GM23338 (cell line): ENCODE results near the gene PTH1R. TPM values are rescaled to one million over a fixed set of nuclear protein-coding genes. Genes with fewer than 3 reads are reported as not detected.

Source experiments
- ATAC-seq: fragments of 200-7000 bp; cut with Tn5 transposase; 3 replicates; pipeline ENCODE4 v1.9.1; 2020
- DNase-seq: peaks from one replicate; pipeline ENCODE4 v3.0.0-alpha.2; 2015; ENCODE audit warnings: low spot score
- H2AFZ ChIP-seq: fragments of 200-600 bp; sonication (generic); 2 replicates; pipeline ENCODE4 v1.8.0; 2016; ENCODE audit warnings: antibody characterized with exemption, mild to moderate bottlenecking, moderate library complexity
- H3F3A ChIP-seq: fragments of 200-600 bp; sonication (generic); replicated peaks from 2 replicates; pipeline ENCODE4 v1.8.0; 2017; ENCODE audit warnings: antibody characterized with exemption, mixed run types, low read depth
- H3K27ac ChIP-seq: fragments of 200-600 bp; sonication (generic); 2 replicates; pipeline ENCODE4 v1.6.1; 2016; ENCODE audit warnings: low read depth
- H3K27me3 ChIP-seq: fragments of 200-600 bp; sonication (generic); 2 replicates; pipeline ENCODE4 v1.8.0; 2016; ENCODE audit warnings: mild to moderate bottlenecking, mixed run types, moderate library complexity; ENCODE audit not compliant: insufficient read depth
- H3K36me3 ChIP-seq: fragments of 200-600 bp; sonication (generic); 2 replicates; pipeline ENCODE4 v1.8.0; 2016; ENCODE audit warnings: mild to moderate bottlenecking; ENCODE audit not compliant: insufficient read depth
- H3K4me1 ChIP-seq: fragments of 200-600 bp; sonication (generic); 2 replicates; pipeline ENCODE4 v1.8.0; 2016; ENCODE audit warnings: mild to moderate bottlenecking, moderate library complexity; ENCODE audit not compliant: insufficient read depth
- H3K4me2 ChIP-seq: fragments of 200-600 bp; sonication (generic); 2 replicates; pipeline ENCODE4 v1.7.1; 2017; ENCODE audit warnings: mixed run types
- H3K4me3 ChIP-seq: fragments of 200-600 bp; sonication (generic); 2 replicates; pipeline ENCODE4 v1.6.1; 2016; ENCODE audit warnings: mixed run types
- H3K79me2 ChIP-seq: fragments of 200-600 bp; sonication (generic); replicated peaks from 2 replicates; pipeline ENCODE4 v1.8.0; 2017; ENCODE audit warnings: mild to moderate bottlenecking; ENCODE audit not compliant: insufficient read depth
- H3K9me2 ChIP-seq: fragments of 200-600 bp; sonication (generic); 2 replicates; pipeline ENCODE4 v1.8.0; 2017; ENCODE audit not compliant: insufficient read depth
- H4K20me1 ChIP-seq: fragments of 200-600 bp; sonication (generic); replicated peaks from 2 replicates; pipeline ENCODE4 v1.8.0; 2017; ENCODE audit warnings: mild to moderate bottlenecking; ENCODE audit not compliant: insufficient read depth
- H3K27ac Mint-ChIP-seq: 2 replicates; pipeline ENCODE4 v1.8.0; 2020; ENCODE audit warnings: inconsistent platforms, mild to moderate bottlenecking, moderate library complexity, mixed read lengths
- H3K27me3 Mint-ChIP-seq: 3 replicates; pipeline ENCODE4 v1.8.0; 2022; ENCODE audit warnings: low read depth, mild to moderate bottlenecking, moderate library complexity, mixed read lengths, inconsistent platforms; ENCODE audit not compliant: insufficient read depth, poor library complexity
- H3K36me3 Mint-ChIP-seq: 3 replicates; pipeline ENCODE4 v1.8.0; 2021; ENCODE audit warnings: low read depth, mild to moderate bottlenecking, inconsistent platforms, moderate library complexity, mixed read lengths
- H3K4me1 Mint-ChIP-seq: 3 replicates; pipeline ENCODE4 v1.8.0; 2020; ENCODE audit warnings: mild to moderate bottlenecking, inconsistent platforms, mixed read lengths
- H3K4me3 Mint-ChIP-seq: 3 replicates; pipeline ENCODE4 v1.8.0; 2021; ENCODE audit warnings: moderate library complexity, mild to moderate bottlenecking, inconsistent platforms, mixed read lengths
- H3K9me3 Mint-ChIP-seq: 3 replicates; pipeline ENCODE4 v1.8.0; 2020; ENCODE audit warnings: moderate library complexity, mild to moderate bottlenecking, inconsistent platforms, mixed read lengths
- CREB1 ChIP-seq: fragments of 250-450 bp; sonication (Bioruptor Pico); IDR thresholded peaks from 2 replicates; pipeline ENCODE4 v1.5.0; 2020; ENCODE audit warnings: low read depth, mild to moderate bottlenecking, moderate library complexity
- EZH2 ChIP-seq: fragments of 200-600 bp; sonication (generic); IDR thresholded peaks from one replicate; pipeline ENCODE4 v1.8.0; 2017; ENCODE audit warnings: antibody characterized with exemption, mild to moderate bottlenecking, low read depth; ENCODE audit not compliant: unreplicated experiment
- EZH2phosphoT487 ChIP-seq: fragments of 200-600 bp; sonication (generic); IDR thresholded peaks from one replicate; pipeline ENCODE4 v1.8.1; 2018; ENCODE audit warnings: antibody characterized with exemption; ENCODE audit not compliant: unreplicated experiment
- JUNB ChIP-seq: IDR thresholded peaks from one replicate; pipeline ENCODE4 v1.6.1; 2016; ENCODE audit warnings: antibody characterized with exemption; ENCODE audit not compliant: unreplicated experiment
- NANOG ChIP-seq: IDR thresholded peaks from 2 replicates; pipeline ENCODE4 v1.6.1; 2016; ENCODE audit warnings: antibody characterized with exemption, borderline replicate concordance
- POLR2AphosphoS5 ChIP-seq: IDR thresholded peaks from 2 replicates; pipeline ENCODE4 v1.6.1; 2016; ENCODE audit warnings: antibody characterized with exemption, low read depth
- STAT1 ChIP-seq: IDR thresholded peaks from one replicate; pipeline ENCODE4 v1.6.1; 2016; ENCODE audit warnings: antibody characterized with exemption; ENCODE audit not compliant: unreplicated experiment
- ZNF331 ChIP-seq: fragments of 250-450 bp; sonication (Bioruptor Pico); IDR thresholded peaks from 2 replicates; pipeline ENCODE4 v1.5.0; 2020; ENCODE audit warnings: low read depth, mild to moderate bottlenecking, moderate library complexity
- polyA plus RNA-seq: library from polyadenylated mRNA; unstranded; fragments of >200 nt; fragmentation: Nextera tagmentation; extraction: Ambion mirVana; gene quantifications from 2 replicates; pipeline ENCODE4 v1.2.1, GENCODE V29; 2016
- total RNA-seq: library from RNA; depleted of rRNA; stranded (reverse); fragments of >200 nt; shearing (Covaris generic); gene quantifications from 2 replicates; pipeline ENCODE4 v1.2.3, GENCODE V29; 2014
- TF ChIP-seq, protein P1 (sequence below), 2 experiments: fragments of 200-600 bp in 1 of 2; sonication (generic) in 1 of 2; conservative IDR thresholded peaks; 2 replicates each; pipeline versions ENCODE4 v1.5.1 to v1.6.1; 2016 to 2017; ENCODE audit warnings: antibody characterized with exemption in 2 of 2, low read depth in 2 of 2, mild to moderate bottlenecking in 2 of 2, moderate library complexity in 1 of 2
- TF ChIP-seq, protein P2 (sequence below): IDR thresholded peaks from one replicate; pipeline ENCODE4 v1.6.1; 2018; ENCODE audit warnings: antibody characterized with exemption; ENCODE audit not compliant: unreplicated experiment
- TF ChIP-seq, protein P3 (sequence below): fragments of 250-450 bp; sonication (Bioruptor Pico); IDR thresholded peaks from 2 replicates; pipeline ENCODE4 v1.5.0; 2020; ENCODE audit warnings: mild to moderate bottlenecking, moderate library complexity

PTH1R gene
- total and polyA plus RNA-seq, 2 experiments from 2014 or later, result 1.3 to 1.9 TPM

DNA sequence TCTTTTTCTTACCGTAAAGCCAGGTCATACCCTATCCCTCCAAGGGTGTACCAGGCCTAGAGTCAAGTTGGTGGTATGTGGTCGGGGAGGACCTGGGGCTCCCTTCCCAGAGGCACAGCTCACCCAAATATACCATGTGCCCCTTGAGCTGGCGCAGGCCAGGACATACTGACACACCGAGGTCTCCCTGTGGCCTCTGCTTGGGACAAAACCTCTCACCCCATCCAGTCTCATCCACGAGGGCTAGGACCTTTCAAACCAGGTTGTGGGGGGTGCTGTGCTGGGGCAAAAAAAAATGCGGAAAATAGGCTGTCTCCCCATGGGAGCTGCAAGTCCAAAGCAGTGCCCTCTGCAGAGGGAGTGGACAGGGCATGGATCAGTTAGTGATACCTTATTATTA is 22.8 kb downstream of the PTH1R start:
- H3K4me3 Mint-ChIP-seq, result no peak overlapping the region
- no peak for TF ChIP-seq JUNB
- TF ChIP-seq EZH2phosphoT487, result no peak
- TF ChIP-seq NANOG, result no peak
- TF ChIP-seq EZH2, result no peak

DNA sequence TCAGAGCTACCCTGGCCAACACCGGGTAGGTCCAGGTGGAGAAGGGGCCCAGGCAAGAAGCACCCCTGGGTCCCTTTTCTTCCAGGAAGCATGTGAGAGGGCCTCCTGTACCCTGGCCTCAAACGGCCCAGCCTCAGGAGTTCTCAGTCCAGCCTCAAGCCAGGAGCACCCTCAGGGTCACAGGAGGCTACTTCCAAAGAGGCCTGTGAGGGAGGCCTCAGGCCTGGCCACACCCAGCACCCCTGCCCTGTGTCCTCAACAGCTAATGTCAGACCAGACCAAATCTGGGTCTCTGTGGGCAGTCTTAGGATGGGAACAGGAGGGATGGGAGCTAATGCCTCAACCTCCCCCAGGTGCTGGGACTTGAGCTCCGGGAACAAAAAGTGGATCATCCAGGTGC is 23.5 kb downstream of the PTH1R start:
- no peaks in the 10 kb centered on the region for H3K9me3 Mint-ChIP-seq
- no peak for TF ChIP-seq ZNF331
- TF ChIP-seq, protein P1, sequence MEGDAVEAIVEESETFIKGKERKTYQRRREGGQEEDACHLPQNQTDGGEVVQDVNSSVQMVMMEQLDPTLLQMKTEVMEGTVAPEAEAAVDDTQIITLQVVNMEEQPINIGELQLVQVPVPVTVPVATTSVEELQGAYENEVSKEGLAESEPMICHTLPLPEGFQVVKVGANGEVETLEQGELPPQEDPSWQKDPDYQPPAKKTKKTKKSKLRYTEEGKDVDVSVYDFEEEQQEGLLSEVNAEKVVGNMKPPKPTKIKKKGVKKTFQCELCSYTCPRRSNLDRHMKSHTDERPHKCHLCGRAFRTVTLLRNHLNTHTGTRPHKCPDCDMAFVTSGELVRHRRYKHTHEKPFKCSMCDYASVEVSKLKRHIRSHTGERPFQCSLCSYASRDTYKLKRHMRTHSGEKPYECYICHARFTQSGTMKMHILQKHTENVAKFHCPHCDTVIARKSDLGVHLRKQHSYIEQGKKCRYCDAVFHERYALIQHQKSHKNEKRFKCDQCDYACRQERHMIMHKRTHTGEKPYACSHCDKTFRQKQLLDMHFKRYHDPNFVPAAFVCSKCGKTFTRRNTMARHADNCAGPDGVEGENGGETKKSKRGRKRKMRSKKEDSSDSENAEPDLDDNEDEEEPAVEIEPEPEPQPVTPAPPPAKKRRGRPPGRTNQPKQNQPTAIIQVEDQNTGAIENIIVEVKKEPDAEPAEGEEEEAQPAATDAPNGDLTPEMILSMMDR (conservative IDR thresholded peaks at IDR 0.05; ENCODE audit: low read depth in 2 of 2), result no peak
- TF ChIP-seq, protein P2, sequence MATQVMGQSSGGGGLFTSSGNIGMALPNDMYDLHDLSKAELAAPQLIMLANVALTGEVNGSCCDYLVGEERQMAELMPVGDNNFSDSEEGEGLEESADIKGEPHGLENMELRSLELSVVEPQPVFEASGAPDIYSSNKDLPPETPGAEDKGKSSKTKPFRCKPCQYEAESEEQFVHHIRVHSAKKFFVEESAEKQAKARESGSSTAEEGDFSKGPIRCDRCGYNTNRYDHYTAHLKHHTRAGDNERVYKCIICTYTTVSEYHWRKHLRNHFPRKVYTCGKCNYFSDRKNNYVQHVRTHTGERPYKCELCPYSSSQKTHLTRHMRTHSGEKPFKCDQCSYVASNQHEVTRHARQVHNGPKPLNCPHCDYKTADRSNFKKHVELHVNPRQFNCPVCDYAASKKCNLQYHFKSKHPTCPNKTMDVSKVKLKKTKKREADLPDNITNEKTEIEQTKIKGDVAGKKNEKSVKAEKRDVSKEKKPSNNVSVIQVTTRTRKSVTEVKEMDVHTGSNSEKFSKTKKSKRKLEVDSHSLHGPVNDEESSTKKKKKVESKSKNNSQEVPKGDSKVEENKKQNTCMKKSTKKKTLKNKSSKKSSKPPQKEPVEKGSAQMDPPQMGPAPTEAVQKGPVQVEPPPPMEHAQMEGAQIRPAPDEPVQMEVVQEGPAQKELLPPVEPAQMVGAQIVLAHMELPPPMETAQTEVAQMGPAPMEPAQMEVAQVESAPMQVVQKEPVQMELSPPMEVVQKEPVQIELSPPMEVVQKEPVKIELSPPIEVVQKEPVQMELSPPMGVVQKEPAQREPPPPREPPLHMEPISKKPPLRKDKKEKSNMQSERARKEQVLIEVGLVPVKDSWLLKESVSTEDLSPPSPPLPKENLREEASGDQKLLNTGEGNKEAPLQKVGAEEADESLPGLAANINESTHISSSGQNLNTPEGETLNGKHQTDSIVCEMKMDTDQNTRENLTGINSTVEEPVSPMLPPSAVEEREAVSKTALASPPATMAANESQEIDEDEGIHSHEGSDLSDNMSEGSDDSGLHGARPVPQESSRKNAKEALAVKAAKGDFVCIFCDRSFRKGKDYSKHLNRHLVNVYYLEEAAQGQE, result no peak
- no peak for TF ChIP-seq JUNB
- TF ChIP-seq POLR2AphosphoS5, result no peak
- no peak for TF ChIP-seq EZH2
- no peak for TF ChIP-seq CREB1 (CRISPR knock-in tag)
- TF ChIP-seq NANOG, result no peak
- TF ChIP-seq, protein P3, sequence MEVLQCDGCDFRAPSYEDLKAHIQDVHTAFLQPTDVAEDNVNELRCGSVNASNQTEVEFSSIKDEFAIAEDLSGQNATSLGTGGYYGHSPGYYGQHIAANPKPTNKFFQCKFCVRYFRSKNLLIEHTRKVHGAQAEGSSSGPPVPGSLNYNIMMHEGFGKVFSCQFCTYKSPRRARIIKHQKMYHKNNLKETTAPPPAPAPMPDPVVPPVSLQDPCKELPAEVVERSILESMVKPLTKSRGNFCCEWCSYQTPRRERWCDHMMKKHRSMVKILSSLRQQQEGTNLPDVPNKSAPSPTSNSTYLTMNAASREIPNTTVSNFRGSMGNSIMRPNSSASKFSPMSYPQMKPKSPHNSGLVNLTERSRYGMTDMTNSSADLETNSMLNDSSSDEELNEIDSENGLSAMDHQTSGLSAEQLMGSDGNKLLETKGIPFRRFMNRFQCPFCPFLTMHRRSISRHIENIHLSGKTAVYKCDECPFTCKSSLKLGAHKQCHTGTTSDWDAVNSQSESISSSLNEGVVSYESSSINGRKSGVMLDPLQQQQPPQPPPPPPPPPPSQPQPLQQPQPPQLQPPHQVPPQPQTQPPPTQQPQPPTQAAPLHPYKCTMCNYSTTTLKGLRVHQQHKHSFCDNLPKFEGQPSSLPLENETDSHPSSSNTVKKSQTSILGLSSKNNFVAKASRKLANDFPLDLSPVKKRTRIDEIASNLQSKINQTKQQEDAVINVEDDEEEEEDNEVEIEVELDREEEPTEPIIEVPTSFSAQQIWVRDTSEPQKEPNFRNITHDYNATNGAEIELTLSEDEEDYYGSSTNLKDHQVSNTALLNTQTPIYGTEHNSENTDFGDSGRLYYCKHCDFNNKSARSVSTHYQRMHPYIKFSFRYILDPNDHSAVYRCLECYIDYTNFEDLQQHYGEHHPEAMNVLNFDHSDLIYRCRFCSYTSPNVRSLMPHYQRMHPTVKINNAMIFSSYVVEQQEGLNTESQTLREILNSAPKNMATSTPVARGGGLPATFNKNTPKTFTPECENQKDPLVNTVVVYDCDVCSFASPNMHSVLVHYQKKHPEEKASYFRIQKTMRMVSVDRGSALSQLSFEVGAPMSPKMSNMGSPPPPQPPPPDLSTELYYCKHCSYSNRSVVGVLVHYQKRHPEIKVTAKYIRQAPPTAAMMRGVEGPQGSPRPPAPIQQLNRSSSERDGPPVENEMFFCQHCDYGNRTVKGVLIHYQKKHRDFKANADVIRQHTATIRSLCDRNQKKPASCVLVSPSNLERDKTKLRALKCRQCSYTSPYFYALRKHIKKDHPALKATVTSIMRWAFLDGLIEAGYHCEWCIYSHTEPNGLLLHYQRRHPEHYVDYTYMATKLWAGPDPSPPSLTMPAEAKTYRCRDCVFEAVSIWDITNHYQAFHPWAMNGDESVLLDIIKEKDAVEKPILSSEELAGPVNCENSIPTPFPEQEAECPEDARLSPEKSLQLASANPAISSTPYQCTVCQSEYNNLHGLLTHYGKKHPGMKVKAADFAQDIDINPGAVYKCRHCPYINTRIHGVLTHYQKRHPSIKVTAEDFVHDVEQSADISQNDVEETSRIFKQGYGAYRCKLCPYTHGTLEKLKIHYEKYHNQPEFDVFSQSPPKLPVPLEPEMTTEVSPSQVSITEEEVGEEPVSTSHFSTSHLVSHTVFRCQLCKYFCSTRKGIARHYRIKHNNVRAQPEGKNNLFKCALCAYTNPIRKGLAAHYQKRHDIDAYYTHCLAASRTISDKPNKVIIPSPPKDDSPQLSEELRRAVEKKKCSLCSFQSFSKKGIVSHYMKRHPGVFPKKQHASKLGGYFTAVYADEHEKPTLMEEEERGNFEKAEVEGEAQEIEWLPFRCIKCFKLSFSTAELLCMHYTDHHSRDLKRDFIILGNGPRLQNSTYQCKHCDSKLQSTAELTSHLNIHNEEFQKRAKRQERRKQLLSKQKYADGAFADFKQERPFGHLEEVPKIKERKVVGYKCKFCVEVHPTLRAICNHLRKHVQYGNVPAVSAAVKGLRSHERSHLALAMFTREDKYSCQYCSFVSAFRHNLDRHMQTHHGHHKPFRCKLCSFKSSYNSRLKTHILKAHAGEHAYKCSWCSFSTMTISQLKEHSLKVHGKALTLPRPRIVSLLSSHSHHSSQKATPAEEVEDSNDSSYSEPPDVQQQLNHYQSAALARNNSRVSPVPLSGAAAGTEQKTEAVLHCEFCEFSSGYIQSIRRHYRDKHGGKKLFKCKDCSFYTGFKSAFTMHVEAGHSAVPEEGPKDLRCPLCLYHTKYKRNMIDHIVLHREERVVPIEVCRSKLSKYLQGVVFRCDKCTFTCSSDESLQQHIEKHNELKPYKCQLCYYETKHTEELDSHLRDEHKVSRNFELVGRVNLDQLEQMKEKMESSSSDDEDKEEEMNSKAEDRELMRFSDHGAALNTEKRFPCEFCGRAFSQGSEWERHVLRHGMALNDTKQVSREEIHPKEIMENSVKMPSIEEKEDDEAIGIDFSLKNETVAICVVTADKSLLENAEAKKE (CRISPR knock-in tag), result no peak
- TF ChIP-seq STAT1, result no peak

More for the DNA sequence above, 22.8 kb downstream of the PTH1R start:
- Mint-ChIP-seq H3K9me3 (no peaks in the 10 kb centered on the region), H3K4me1 (peaks cover 8% of the 10 kb centered on the region; the same call in 2 of the 3 replicates), H3K27ac (no peak overlapping the region), H3K27me3 (peaks cover 25% of the 10 kb centered on the region), H3K36me3 (no peaks in the 10 kb centered on the region)
- no peaks in the 10 kb centered on the region for H3F3A ChIP-seq
- H3K9me2 ChIP-seq, result no peaks in the 10 kb centered on the region
- no peak overlapping the region for H2AFZ ChIP-seq
- no peaks in the 10 kb centered on the region for H3K4me1 ChIP-seq
- no peaks in the 10 kb centered on the region for H3K36me3 ChIP-seq
- H3K4me3 ChIP-seq, result no peak overlapping the region
- H3K79me2 ChIP-seq, result no peaks in the 10 kb centered on the region
- H3K4me2 ChIP-seq, result no peak overlapping the region
- ATAC-seq (no peak), DNase-seq (no peak)
- H3K27me3 ChIP-seq, result peaks cover 19% of the 10 kb centered on the region
- H4K20me1 ChIP-seq, result 0 out of 2 replicates have a peak, but pooled peaks cover 3% of the 10 kb centered on the region
- no peak overlapping the region for H3K27ac ChIP-seq

More for the DNA sequence above, 23.5 kb downstream of the PTH1R start:
- no peaks in the 10 kb centered on the region for H3K36me3 Mint-ChIP-seq
- Histone ChIP-seq H3F3A (no peaks in the 10 kb centered on the region), H3K4me2 (no peak overlapping the region), H2AFZ (no peak overlapping the region), H3K27me3 (peaks cover 17% of the 10 kb centered on the region), H3K79me2 (no peaks in the 10 kb centered on the region), H4K20me1 (0 out of 2 replicates have a peak, but pooled peaks cover 3% of the 10 kb centered on the region), H3K36me3 (no peaks in the 10 kb centered on the region), H3K4me3 (no peak overlapping the region), H3K4me1 (no peaks in the 10 kb centered on the region), H3K27ac (no peak overlapping the region), H3K9me2 (no peaks in the 10 kb centered on the region)
- H3K27ac Mint-ChIP-seq, result no peak overlapping the region
- no peak overlapping the region for H3K4me3 Mint-ChIP-seq
- DNase-seq, result no peak
- ATAC-seq, result no peak
- H3K27me3 Mint-ChIP-seq, result peaks cover 23% of the 10 kb centered on the region
- peaks cover 8% of the 10 kb centered on the region; the same call in 2 of the 3 replicates for H3K4me1 Mint-ChIP-seq
